HG03108 (cell line): ENCODE data around the gene AATK.
"Not testable (repeated sequence)": the region's sequence is repeated elsewhere in the genome, so short reads cannot be mapped to it uniquely, and the experiment has no call there.

ENCODE experiments used
- ATAC-seq: cut with Tn5 transposase; IDR thresholded peaks from one replicate; pipeline ENCODE4 v1.9.1; 2021; ENCODE audit warnings: moderate library complexity; ENCODE audit not compliant: unreplicated experiment

Gene AATK

GRCh38 chr17:81148986-81149533, 17.0 kb downstream of the AATK start:
- ATAC-seq, result no peak

DNA sequence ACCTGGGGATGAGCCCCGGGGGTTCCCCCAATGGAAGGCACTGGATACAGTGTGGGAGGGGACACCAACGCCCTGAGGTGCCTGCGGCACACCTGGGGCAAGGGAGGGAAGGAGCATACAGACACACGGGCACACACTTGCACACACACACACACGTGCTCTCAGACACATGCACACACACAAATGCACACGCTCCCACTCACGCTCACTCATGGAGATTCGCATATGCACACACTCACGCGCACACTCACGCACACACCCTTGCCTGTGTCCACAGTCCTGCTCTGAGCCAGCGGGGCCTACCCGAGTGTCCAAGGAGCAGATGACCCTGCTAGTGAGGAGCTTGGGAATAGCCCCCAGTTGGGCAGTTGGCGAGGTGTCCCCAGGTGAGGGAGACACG, 17.4 kb downstream of the AATK start:
- no peak for ATAC-seq

- no peak for ATAC-seq
Measured at GRCh38 chr17:81147701-81148100, 18.3 kb downstream of the AATK start.

GRCh38 chr17:81146208-81146607, 19.8 kb downstream of the AATK start:
- not testable (repeated sequence) for ATAC-seq

GRCh38 chr17:81144423-81144781, 21.6 kb downstream of the AATK start:
- ATAC-seq, result no peak

DNA sequence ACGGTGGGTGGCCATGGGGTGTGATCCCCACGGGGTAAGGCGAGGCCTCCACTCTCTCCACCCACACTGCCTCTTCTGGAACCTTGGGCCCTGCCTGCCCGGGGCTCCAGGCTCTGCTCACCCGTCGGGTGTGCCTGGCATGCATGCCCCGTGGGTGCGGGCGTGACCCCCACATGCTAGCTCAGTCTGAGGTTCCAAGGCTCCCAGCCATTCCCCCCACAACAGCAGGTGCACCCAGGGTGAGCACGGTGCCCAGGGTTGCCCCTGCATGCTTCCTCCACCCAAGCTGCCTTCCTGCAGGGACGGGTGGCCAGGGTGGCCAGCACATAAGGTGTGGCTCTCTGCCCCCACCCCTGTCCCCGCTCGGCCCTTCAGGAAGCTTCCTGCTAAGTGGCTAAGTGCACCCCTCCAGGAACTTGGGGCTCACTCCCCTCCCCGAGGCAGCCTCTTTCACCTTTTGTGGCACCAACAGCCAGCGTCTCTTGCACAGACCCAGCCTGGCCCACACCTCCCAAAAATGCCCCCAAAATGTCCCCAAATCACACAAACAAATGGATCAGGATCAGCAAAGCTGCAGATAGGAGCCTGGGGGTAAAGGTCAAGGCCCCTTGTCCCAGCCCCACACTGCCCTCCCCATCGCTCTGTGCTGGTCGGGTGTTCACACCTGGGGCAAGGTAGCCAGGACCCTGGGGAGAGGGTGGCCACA, 22.2 kb downstream of the AATK start:
- ATAC-seq, result no peak

- no peak for ATAC-seq
Measured at GRCh38 chr17:81143200-81143527, 22.9 kb downstream of the AATK start.

DNA sequence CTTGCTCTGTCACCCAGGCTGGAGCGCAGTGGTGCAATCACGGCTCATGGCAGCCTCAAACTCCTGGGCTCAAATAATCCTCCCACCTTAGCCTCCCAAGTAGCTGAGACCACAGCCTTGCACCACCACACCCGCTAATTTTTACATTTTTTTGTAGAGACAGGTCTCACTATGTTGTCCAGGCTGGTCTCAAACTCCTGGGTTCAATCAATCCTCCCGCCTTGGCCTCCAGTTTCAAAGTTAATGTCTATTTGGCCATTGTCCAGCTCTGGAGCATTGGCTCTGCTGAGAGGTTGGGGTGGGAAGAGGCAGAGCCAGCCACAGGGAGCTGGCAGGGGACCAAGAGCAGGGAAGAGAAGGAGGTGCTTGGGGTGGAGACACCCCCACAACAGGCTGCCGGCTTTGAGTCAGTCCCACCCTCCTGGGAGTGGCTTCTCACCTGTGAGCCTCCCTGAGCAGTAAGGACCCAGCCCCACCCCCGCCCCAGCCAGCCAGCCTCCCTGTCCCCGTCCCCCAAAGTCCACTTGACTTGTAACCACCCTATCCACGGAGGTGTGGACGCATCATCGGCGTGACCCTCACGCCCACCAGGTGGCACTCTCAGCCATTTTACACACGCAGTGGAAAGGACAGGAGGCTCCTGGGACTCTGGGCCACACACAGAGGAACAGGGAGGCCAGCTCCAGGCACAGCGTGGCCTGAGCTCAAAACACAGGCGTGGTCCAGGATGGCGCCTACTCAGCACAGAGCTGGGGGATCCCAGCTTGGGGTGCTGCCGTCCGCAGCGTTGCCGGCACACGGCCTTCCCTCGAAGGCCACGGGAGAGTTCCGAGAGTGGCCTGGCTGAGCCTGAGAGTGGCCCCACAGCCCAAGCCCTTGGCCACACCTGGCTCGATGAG, 23.5 kb downstream of the AATK start:
- no peak for ATAC-seq

DNA sequence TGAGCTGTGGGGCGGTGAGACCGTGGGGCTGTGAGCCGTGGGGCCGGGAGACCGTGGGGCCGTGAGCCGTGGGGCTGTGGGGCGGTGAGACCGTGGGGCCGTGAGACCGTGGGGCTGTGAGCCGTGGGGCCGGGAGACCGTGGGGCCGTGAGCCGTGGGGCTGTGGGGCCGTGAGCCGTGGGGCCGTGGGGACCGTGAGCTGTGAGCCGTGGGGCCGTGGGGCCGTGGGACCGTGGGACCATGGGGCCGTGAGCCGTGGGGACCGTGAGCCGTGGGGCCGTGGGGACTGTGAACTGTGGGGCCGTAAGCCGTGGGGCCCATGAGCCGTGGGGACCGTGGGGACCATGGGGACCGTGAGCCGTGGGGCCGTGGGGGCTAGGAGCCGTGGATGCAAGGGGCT, 25.3 kb downstream of the AATK start:
- ATAC-seq, result no peak

DNA sequence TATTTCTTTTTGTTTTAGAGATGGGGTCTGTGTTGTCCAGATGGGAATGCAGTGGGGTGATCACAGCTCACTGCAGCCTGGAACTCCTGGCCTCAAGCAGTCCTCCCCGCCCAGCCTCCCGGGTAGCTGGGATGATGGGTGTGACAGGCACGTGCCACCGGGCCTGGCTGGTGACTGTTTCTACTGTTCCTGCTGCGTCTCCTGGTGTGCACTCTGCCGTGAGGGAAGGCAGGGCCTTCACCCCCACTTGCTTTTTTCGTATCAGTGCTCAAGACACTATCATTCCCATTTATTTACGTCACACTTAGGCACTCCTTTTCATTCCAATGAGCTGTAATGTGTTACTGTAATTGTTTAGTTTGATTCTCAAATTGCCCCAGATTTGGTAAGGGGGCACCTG, 26.0 kb downstream of the AATK start:
- ATAC-seq, result no peak

DNA sequence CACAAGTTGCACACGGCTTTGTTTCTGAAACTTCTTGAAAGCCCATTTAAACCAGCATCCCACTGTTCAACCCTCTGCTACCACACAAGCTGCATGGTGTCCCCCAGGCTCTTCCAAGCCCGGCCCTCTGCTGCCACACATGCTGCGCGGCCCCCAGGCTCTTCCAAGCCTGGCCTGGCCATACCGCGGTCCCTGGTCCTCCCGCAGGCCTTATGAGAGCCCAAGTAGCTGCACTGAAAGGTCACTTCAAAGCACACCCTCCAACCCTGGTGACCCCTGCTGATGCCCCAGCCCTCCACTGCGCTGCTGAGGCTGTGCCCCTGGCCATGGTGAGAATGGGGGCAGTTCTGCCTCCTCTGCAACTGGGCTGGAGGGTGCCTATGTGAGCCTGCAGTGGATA, 26.6 kb downstream of the AATK start:
- no peak for ATAC-seq

DNA sequence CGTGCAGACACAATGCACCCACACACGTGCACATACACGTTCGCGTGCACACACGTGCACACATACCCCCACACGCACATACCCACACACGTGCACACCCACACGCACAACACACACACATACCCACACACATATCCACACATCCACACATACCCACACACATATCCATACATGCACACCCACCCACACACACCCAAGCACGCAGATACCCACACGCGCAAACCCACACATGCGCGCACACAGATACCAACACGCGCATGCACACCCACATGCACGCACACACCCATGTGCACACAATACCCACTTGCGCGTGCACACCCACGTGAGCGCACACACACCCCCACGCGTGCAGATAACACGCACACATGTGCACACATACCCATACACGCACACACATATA, 27.5 kb downstream of the AATK start:
- ATAC-seq, result no peak

DNA sequence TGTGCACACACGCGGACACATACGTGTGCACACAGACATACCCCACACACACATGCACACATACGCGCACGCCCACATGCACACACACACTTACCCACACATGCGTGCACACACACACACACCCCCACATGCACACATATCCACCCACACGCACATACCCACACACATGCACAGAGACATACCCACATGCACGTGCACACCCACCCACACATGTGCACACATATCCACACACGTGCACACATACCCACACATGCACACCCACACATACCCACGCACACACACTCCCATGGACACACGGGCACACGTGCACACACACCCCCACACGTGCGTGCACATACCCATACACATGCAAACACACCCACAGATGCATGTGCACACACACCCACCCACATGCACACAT, 27.9 kb downstream of the AATK start:
- no peak for ATAC-seq

DNA sequence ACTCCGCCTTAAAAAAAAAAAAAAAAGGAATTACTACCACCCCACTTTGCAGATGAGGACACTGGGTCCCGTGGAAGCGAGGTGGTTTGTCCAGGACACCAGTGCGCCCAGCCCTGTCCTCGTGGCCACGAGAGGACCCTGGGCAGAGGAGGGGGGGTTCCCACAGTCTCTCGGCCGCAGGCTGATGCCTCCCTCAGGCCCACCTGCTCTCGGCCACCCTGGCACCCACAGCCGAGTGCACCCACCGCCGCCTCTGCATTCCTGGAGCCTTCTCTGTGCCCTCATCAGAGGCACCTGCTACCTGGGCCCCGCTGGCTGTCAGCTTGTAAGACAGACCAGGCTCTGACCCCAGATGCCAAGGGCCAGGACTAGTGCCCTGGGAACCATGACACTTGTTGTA, 28.8 kb downstream of the AATK start:
- no peak for ATAC-seq

GRCh38 chr17:81136366-81136765, 29.7 kb downstream of the AATK start:
- ATAC-seq, result no peak

DNA sequence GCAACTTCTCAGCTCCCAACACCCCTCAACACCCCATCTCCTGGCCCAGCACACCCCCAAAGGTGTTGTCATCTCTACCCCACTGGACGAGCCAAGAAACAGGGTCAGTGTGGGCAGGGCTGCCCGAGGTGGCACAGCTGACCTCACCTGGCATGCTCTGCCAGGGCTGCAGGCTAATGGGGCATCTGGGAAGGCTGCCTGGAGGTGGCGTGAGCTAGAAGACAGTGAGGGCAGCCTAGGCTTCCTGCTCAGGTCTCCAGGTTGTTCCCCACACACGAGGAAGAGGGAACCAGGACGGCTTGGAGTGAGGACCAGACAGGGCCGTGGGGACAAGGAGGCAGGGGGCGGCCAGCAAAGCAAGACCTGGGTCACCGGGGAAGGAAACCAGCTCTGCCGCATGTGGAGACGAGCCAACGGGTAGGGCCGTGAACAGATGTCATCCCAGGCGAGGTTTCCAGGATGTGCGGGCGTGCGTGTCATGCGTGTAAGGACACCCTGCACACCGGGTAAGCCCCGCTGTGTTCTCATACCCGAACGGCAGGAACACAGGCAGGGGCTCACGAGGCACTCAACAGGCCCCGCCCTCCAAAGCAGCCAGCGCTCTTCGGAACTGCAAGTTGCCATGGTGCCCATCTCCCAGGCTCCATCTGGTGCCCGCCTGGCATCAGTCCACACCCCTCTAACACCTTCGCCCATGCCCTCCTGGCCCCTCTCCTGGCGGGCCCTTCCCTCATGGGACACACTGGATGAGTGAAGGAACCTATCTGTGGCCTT, 30.3 kb downstream of the AATK start:
- no peak for ATAC-seq

GRCh38 chr17:81134064-81134781, 31.8 kb downstream of the AATK start:
- no peak for ATAC-seq

GRCh38 chr17:81132770-81133723, 33.0 kb downstream of the AATK start:
- ATAC-seq, result no peak

- ATAC-seq, result no peak
Measured at GRCh38 chr17:81132197-81132540, 33.9 kb downstream of the AATK start.
